ENCODE measurements around the gene PTPN1. TPM values are rescaled to one million over a fixed set of nuclear protein-coding genes. Genes with fewer than 3 reads are reported as not detected.

The PTPN1 gene
- total and polyA plus RNA-seq, 2 of the 13 experiments (the other 11 are each of a cell fraction or from before 2014, with no cell fraction given) = 17.7 to 37.2 TPM

DNA sequence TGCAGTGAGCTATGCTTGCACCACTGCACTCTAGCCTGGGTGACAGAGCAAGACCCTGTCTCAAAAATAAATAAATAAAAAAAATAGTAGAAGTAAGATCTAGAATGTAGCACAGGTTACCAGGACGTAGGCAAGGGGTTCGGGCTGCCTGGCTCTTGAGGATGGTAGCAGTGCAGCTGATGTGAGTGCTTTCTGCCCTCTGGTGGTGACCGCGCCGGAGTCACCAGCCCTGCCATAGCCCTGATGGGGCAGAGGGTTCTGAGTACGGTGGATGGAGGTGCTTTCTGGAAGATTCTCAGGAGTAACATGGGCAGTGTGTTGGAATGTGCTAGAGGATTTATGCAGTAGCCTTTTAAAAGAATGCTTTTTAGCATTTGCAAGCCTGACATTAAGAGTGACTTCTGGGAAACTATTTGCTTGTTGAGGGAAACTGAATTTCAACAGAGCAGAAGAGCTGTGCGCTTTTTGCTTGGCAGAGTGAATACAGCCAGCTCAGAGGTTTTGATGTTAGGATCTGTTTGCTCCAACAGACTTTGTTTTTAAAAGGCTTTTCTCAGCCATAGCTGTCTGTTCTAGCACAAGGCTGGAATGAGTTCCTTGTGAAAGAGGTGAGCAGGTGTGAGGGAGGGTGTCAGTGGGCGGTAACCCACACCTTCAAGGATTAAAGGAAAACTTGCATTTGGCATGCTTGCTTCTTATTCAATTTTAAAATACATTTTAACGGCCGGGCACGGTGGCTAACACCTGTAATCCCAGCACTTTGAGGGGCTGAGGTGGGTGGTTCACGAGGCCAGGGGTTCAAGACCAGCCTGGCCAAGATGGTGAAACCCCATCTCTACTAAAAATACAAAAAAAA is 65.9 kb downstream of the PTPN1 start (continued):
- TF ChIP-seq, protein P1, sequence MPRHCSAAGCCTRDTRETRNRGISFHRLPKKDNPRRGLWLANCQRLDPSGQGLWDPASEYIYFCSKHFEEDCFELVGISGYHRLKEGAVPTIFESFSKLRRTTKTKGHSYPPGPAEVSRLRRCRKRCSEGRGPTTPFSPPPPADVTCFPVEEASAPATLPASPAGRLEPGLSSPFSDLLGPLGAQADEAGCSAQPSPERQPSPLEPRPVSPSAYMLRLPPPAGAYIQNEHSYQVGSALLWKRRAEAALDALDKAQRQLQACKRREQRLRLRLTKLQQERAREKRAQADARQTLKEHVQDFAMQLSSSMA (CRISPR knock-in tag; IDR thresholded peaks at IDR 0.05) = peak; percentile 68; the same call in 1 of the 2 replicates
- TF ChIP-seq MEF2D (CRISPR knock-in tag; IDR thresholded peaks at IDR 0.05) (no peak), TEAD3 (CRISPR knock-in tag; optimal IDR thresholded peaks at IDR 0.05; ENCODE audit: borderline replicate concordance) (peak; percentile 63), ZNF367 (CRISPR knock-in tag; IDR thresholded peaks at IDR 0.05; ENCODE audit: borderline replicate concordance) (no peak), HIVEP1 (CRISPR knock-in tag; IDR thresholded peaks at IDR 0.05) (no peak), ZNF775 (CRISPR knock-in tag; IDR thresholded peaks at IDR 0.05; ENCODE audit: borderline replicate concordance) (no peak), ZNF570 (CRISPR knock-in tag; IDR thresholded peaks at IDR 0.05; ENCODE audit: borderline replicate concordance) (no peak), FLYWCH1 (CRISPR knock-in tag; IDR thresholded peaks at IDR 0.05) (no peak), SMARCE1 (IDR thresholded peaks at IDR 0.05; ENCODE audit: borderline replicate concordance) (no peak), ZBTB7A (CRISPR knock-in tag; IDR thresholded peaks at IDR 0.05) (no peak), DR1 (CRISPR knock-in tag; IDR thresholded peaks at IDR 0.05) (no peak), LCORL (IDR thresholded peaks at IDR 0.05) (no peak), LCORL (CRISPR knock-in tag; IDR thresholded peaks at IDR 0.05) (peak; percentile 55; the same call in 1 of the 2 replicates), ZGPAT (CRISPR knock-in tag; IDR thresholded peaks at IDR 0.05) (no peak), ZNF747 (CRISPR knock-in tag; IDR thresholded peaks at IDR 0.05; ENCODE audit: borderline replicate concordance) (no peak), NPAS2 (CRISPR knock-in tag; IDR thresholded peaks at IDR 0.05; ENCODE audit: borderline replicate concordance) (no peak), HNRNPL (IDR thresholded peaks at IDR 0.05; ENCODE audit: low read depth, low read length) (0 out of 2 replicates have a peak, but pooled peaks have one; percentile 32), YEATS4 (CRISPR knock-in tag; IDR thresholded peaks at IDR 0.05; ENCODE audit: borderline replicate concordance) (no peak), KAT2B (IDR thresholded peaks at IDR 0.05; ENCODE audit: borderline replicate concordance, low read depth, low read length) (no peak), ELF4 (CRISPR knock-in tag; IDR thresholded peaks at IDR 0.05; ENCODE audit: borderline replicate concordance) (no peak)
- TF ChIP-seq, protein P2, sequence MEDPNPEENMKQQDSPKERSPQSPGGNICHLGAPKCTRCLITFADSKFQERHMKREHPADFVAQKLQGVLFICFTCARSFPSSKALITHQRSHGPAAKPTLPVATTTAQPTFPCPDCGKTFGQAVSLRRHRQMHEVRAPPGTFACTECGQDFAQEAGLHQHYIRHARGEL (CRISPR knock-in tag; IDR thresholded peaks at IDR 0.05) = no peak
- TF ChIP-seq, protein P3, sequence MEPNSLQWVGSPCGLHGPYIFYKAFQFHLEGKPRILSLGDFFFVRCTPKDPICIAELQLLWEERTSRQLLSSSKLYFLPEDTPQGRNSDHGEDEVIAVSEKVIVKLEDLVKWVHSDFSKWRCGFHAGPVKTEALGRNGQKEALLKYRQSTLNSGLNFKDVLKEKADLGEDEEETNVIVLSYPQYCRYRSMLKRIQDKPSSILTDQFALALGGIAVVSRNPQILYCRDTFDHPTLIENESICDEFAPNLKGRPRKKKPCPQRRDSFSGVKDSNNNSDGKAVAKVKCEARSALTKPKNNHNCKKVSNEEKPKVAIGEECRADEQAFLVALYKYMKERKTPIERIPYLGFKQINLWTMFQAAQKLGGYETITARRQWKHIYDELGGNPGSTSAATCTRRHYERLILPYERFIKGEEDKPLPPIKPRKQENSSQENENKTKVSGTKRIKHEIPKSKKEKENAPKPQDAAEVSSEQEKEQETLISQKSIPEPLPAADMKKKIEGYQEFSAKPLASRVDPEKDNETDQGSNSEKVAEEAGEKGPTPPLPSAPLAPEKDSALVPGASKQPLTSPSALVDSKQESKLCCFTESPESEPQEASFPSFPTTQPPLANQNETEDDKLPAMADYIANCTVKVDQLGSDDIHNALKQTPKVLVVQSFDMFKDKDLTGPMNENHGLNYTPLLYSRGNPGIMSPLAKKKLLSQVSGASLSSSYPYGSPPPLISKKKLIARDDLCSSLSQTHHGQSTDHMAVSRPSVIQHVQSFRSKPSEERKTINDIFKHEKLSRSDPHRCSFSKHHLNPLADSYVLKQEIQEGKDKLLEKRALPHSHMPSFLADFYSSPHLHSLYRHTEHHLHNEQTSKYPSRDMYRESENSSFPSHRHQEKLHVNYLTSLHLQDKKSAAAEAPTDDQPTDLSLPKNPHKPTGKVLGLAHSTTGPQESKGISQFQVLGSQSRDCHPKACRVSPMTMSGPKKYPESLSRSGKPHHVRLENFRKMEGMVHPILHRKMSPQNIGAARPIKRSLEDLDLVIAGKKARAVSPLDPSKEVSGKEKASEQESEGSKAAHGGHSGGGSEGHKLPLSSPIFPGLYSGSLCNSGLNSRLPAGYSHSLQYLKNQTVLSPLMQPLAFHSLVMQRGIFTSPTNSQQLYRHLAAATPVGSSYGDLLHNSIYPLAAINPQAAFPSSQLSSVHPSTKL (CRISPR knock-in tag; IDR thresholded peaks at IDR 0.05) = peak; percentile 36; the same call in 1 of the 2 replicates
- TF ChIP-seq, protein P4, sequence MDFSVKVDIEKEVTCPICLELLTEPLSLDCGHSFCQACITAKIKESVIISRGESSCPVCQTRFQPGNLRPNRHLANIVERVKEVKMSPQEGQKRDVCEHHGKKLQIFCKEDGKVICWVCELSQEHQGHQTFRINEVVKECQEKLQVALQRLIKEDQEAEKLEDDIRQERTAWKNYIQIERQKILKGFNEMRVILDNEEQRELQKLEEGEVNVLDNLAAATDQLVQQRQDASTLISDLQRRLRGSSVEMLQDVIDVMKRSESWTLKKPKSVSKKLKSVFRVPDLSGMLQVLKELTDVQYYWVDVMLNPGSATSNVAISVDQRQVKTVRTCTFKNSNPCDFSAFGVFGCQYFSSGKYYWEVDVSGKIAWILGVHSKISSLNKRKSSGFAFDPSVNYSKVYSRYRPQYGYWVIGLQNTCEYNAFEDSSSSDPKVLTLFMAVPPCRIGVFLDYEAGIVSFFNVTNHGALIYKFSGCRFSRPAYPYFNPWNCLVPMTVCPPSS (IDR thresholded peaks at IDR 0.05) = no peak
